ENCODE results near the gene PIN4. TPM values are rescaled to one million over a fixed set of nuclear protein-coding genes. Genes with fewer than 3 reads are reported as not detected.
"Not testable (repeated sequence)": the region's sequence is repeated elsewhere in the genome, so short reads cannot be mapped to it uniquely, and the experiment has no call there.

Gene PIN4
- total and polyA plus RNA-seq, 5 experiments from 2014 or later = 10.8 to 32.5 (median 26.7) TPM

DNA sequence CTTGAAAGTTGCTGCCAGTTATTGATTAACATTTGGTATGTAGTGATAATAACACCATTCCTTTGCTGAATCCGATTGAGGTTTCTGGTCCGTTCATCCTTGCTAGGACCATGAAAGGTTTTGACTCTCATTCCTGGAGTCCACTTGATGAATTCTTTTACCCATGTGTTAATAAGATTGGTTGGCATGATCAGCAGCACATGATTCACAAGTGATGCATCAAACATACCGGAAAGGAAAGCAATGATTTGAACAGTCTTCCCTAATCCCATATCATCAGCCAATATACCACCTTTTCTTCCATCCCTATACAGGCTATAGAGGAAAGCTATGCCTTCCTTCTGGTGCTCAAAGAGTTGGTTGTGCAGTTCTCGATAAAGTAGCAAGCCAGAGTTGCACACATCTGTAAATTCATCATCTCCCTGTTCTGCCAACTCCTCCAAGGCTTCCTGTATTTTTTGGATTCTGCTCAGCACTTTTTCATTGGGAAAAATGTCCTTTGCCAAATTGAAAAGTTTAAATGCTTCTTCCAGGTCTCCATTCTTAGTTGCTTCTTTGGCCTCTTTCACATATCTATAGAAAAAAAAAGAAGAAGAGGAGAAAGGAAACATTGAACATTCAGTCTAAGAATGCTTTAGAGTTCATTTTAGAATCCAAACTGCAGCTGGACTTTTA is 26.7 kb downstream of the PIN4 start:
- Mint-ChIP-seq H3K9me3 (peaks cover 0 to 24% (median 0%) of the 10 kb centered on the region in 9 donors), H3K27ac (no peak overlapping the region), H3K4me3 (no peak overlapping the region), H3K4me1 (peaks cover 0 to 5% (median 0%) of the 10 kb centered on the region in 4 donors), H3K36me3 (peaks cover 14 to 47% (median 43%) of the 10 kb centered on the region in 3 donors), H3K27me3 (no peaks in the 10 kb centered on the region)
- DNase-seq = no peak
- POLR2A ChIA-PET = no interaction called here
- no peak for ATAC-seq

DNA sequence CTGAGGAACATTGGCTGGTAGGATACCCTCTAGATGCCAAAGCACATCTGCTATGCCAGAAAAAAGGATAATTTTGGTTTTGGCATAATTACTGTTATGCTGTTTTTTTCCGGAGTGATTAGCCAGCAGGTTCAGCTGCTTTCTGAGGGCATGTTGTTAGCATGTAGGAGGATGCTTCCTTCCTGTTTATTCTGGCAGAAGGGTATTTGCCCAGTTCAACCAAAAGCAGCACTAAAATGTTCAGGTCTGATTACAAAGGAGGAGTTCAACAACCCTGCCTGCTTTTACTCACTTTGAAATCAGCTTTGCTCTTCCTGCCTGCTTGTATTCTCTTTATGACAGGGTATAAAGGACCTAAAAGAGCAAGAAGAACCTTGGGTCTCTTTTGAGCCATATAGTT is 35.4 kb downstream of the PIN4 start:
- Mint-ChIP-seq H3K9me3 (peaks cover 0 to 4% (median 0%) of the 10 kb centered on the region in 9 donors), H3K27me3 (no peaks in the 10 kb centered on the region), H3K4me3 (no peak overlapping the region), H3K27ac (no peak overlapping the region), H3K4me1 (no peaks in the 10 kb centered on the region), H3K36me3 (peaks cover 1 to 17% (median 4%) of the 10 kb centered on the region in 3 donors)
- ATAC-seq = no peak
- DNase-seq = no peak
- POLR2A ChIA-PET = no interaction called here

DNA sequence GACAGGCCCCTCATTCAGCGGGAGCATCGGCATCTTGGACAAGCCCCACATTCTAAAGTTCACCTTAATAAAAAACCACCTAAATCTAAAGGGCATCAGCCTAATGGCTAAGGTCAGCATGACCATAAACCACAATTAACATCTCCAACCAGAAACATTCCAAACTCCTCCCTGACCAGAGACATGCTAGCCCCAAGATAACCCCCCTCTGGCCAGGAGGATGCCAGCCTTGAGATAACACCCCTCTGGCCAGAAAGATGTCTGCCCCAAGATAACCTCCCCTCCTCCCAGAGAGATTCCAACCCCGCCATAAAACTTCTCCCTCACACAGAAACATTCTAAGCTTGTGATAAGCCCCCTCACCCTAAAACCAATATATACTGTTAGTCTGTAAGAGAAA is 38.8 kb downstream of the PIN4 start:
- H3K4me1 Mint-ChIP-seq, H3K9me3 Mint-ChIP-seq, H3K27me3 Mint-ChIP-seq, DNase-seq, H3K27ac Mint-ChIP-seq, ATAC-seq, H3K4me3 Mint-ChIP-seq, POLR2A ChIA-PET: not testable (repeated sequence)
- peaks cover 1 to 19% (median 4%) of the 10 kb centered on the region in 3 donors for H3K36me3 Mint-ChIP-seq

DNA sequence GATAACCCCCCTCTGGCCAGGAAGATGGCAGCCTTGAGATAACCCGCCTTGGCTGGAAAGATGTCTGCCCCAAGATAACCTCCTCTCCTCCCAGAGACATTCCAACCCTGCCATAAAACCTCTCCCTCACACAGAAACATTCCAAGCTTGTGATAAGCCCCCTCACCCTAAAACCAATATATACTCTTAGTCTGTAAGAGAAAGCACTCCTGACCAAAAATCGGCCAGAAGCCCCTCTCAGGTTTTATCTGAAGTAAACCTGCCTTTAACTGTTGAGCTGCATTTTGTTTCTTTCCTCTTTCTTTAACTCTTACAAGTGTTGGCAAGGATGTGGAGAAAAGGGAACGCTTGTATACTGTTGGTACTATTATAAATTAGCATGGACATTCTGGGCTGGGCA is 48.7 kb downstream of the PIN4 start:
- Mint-ChIP-seq H3K9me3 (peaks cover 0 to 10% (median 0%) of the 10 kb centered on the region in 9 donors), H3K4me3 (no peak overlapping the region), H3K27ac (no peak overlapping the region), H3K4me1 (no peaks in the 10 kb centered on the region), H3K27me3 (no peaks in the 10 kb centered on the region), H3K36me3 (peaks cover 0 to 22% (median 0%) of the 10 kb centered on the region in 3 donors)
- POLR2A ChIA-PET = no interaction called here
- ATAC-seq (no peak), DNase-seq (no peak)

DNA sequence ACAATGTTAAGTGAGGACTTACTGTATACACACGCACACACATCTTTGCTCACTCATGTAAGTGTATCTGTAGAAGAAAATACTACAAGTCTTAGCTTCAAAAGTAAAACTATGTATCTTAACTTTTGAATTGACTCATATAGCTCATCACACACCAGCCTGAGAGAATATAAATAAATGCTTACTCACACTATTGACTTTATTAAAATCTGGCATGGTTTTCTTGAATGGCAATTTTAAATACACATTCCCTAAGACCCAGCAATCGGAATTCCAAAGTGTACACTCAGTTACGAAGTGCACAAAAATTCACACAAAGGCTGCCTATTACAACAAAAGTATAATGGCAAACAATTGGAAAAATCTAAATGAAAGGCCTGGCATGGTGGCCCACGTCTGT is 55.3 kb downstream of the PIN4 start:
- no peaks in the 10 kb centered on the region for H3K9me3 Mint-ChIP-seq
- peaks cover 0 to 6% (median 2%) of the 10 kb centered on the region in 4 donors for H3K4me1 Mint-ChIP-seq
- no peaks in the 10 kb centered on the region for H3K27me3 Mint-ChIP-seq
- POLR2A ChIA-PET = no interaction called here
- H3K4me3 Mint-ChIP-seq = no peak overlapping the region
- no peak for ATAC-seq
- no peak overlapping the region for H3K27ac Mint-ChIP-seq
- no peaks in the 10 kb centered on the region for H3K36me3 Mint-ChIP-seq
- DNase-seq = no peak

DNA sequence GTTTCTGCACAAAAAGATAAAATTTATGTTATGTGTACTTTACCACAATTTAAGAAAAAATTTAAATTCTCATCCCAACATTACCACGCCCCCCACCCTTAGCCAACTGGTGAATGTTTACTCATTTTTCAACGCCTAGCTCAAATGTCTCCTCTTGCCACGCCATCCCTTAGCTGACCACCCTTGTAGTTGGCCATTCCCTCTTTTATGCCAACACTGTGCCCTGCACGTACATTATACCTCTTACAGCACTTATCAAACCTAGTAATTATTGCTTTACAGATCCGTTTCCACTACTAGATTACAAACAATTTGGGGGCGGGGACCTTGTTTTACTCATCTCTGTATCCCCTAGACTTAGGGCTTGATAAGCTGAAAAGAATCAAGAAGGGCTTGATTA is 56.6 kb downstream of the PIN4 start:
- Mint-ChIP-seq H3K4me3 (peak overlapping the region; percentile 47 to 80 (median 70)), H3K36me3 (no peaks in the 10 kb centered on the region), H3K9me3 (no peaks in the 10 kb centered on the region), H3K27me3 (no peaks in the 10 kb centered on the region), H3K27ac (peak overlapping the region in 2 of 10 donors; percentile 39 to 65), H3K4me1 (peaks cover 0 to 6% (median 2%) of the 10 kb centered on the region in 4 donors)
- POLR2A ChIA-PET = interaction anchor here (1.0 kb wide), 1 partner anchor 39 kb away, joined by 6 read pairs; the partner anchor contains the start of gene RPS4X
- no peak for DNase-seq
- ATAC-seq = no peak

DNA sequence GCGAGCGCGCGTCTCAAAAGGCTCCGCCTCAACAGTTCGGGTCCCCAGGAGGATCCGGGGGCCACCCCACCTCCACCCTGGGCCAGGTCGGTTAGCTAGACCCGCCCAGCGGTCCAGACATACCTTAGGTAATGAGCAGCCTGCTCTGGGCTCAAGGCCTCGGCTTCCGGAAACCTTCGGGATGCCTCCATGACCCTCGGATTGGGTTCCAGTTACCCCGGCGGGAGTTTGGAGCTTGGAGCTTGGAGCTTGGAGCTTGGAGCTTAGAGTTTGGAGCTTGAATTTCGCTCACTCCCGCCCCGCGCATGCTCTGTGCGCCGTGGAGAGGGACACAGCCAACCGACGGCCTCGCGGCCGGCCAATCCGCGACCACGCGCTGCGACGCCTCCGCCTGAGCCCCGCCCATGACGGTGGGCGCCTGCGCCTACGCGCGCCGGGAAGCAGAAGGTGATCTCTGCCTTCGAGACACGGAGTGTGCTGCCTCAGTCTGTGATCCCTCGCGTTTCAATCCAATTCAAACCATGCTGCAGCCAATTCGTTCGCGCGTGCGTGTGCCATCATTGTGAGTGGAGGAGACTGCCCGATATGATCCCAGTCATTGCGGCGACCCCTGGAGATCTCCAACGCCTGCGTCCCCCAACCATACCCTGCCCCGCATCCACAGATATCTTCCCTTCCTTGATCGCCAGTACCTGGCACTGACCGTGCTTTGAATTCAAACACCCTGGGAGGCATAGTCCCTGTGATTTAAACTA is 57.3 kb downstream of the PIN4 start, which contains the start of gene ERCC6L:
ERCC6L (minus strand) TSS at position 307 of the 755 bp plus-strand sequence; CDS start at position 191, 116 bp downstream.
- ATAC-seq (peak; percentile 98 to 99), DNase-seq (peak; percentile 62 to 89 (median 78))
- Mint-ChIP-seq H3K9me3 (no peaks in the 10 kb centered on the region), H3K27ac (peak within 1 kb of the TSS in 8 of 10 donors; percentile 24 to 95 (median 65)), H3K36me3 (no peaks in the 10 kb centered on the region), H3K4me3 (peak within 1 kb of the TSS; percentile 49 to 83 (median 76)), H3K4me1 (peaks cover 0 to 6% (median 2%) of the 10 kb centered on the region in 4 donors), H3K27me3 (no peaks in the 10 kb centered on the region)
- POLR2A ChIA-PET = interaction anchor here (0.7 to 1.0 kb wide), 2 partner anchors 38 to 221 kb away, joined by 4 to 6 read pairs; partner anchors contain the start of gene RPS4X

DNA sequence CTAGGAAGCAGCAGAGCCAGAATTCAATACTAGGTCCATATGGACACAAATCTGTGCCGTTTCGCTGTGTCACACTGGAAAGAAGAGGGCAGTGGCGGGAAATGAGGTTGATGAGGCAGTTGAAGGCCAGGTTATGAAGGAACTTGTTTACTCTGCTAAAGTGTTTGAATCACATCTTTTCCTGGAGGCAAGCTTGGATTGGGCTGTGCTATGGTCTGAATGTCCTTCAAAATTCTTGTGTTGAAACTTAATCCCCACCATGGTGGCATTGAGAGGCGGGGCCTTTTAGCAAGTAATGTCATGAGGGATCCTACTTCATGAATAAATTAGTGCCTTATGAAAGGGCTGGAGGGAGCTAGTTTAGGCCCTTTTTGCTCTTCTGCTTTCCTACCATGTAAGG is 59.4 kb downstream of the PIN4 start:
- Mint-ChIP-seq H3K27ac (peak overlapping the region in 2 of 10 donors; percentile 34 to 38), H3K4me1 (peaks cover 0 to 6% (median 2%) of the 10 kb centered on the region in 4 donors), H3K27me3 (no peaks in the 10 kb centered on the region), H3K9me3 (no peaks in the 10 kb centered on the region), H3K36me3 (no peaks in the 10 kb centered on the region), H3K4me3 (no peak overlapping the region)
- ATAC-seq = no peak
- no peak for DNase-seq
- POLR2A ChIA-PET = no interaction called here

DNA sequence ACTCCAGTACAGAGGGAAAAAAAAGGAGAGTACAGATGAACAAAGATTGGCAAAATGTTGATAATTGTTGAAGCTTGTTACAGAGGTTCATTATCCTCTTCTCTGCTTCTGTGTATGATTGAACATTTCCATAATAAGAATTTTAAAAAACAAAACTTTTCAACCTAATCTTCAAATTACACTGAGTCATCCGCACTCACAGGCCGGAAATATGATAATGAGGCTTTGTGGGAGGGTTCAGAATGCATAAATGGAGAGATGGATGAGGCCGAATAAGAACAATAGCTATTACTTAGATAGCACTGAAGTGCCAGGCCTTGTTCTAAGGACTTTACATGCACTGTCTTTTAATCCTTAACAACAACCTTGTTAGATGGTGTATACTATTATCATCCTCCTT is 61.9 kb downstream of the PIN4 start:
- Mint-ChIP-seq H3K4me3 (no peak overlapping the region), H3K36me3 (no peaks in the 10 kb centered on the region), H3K9me3 (no peaks in the 10 kb centered on the region), H3K27me3 (no peaks in the 10 kb centered on the region), H3K4me1 (peaks cover 0 to 3% (median 2%) of the 10 kb centered on the region in 4 donors), H3K27ac (no peak overlapping the region)
- no peak for DNase-seq
- ATAC-seq = no peak
- POLR2A ChIA-PET = interaction anchor here (1.1 kb wide), 1 partner anchor 34 kb away, joined by 3 read pairs; the partner anchor contains the start of gene RPS4X

DNA sequence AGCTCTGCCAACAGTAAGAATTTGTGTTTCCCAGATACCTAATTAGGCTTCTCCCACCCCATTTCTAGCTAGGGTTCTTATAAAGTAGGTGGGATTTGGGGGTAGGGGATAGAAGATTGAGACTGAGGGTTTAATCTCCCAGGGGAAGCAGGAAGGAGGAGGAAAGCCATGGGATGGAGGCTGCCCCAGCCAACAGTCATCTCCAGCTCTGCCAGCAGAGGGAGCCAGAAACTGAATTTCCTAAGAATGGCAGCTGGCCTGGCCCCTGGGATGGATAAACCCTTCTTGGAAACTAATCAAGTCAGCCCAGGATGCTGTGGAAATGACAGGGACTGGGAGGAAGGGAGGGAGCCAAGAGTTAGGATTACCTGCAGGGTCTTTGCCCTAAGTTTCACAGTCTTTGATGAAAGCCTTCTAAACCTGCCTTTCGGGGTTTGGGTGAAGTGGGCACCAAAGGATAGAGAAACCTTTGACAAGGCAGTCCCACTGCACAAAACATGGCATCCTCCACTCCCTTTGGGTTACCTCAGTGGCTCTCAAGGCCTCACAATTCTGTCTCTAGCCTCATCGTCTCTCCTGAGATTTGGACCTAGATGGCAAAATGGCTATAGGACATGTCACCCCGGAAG is 64.0 kb downstream of the PIN4 start:
- Mint-ChIP-seq H3K27ac (peak overlapping the region in 1 of 10 donors; percentile 41), H3K4me3 (no peak overlapping the region), H3K27me3 (no peaks in the 10 kb centered on the region), H3K36me3 (no peaks in the 10 kb centered on the region), H3K9me3 (no peaks in the 10 kb centered on the region), H3K4me1 (no peaks in the 10 kb centered on the region)
- DNase-seq (peak in 6 of 10 donors; percentile 5 to 45 (median 23)), ATAC-seq (no peak)
- POLR2A ChIA-PET = no interaction called here

DNA sequence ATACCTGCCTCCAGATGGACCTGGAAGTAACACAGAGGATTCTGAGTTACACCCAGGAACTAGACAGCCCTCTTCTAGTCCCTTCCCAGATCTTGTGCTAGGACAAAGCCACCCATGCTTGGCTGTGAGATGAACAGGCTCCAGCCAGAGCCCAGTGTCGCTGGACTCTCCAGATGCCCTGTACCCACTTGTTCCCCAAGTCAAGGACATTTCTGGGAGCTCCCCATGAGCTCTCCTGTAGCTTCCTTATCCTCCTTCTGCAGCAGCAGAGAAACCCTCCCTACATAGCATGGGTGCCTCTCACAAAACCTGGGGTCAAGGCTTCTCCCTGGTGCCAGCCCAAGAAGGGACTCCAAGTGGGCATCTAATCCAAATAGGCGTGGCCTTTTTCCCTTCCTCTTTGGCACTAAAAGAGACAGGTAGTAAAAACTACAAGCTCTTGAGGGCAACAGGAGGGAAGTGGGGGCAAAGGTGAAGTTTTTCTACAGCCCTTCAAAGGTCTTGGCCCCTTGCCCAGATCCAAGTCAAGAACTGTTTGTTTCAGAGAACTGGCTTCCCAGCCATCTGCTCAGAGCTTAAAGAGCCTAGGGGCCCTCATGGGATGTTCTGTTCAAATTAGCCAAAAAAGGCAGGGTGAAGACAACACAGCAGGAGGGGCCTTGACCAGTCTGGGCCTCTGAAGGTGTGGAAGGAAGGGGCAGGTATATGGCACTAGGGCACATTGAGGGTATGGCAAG is 65.8 kb downstream of the PIN4 start:
- ATAC-seq (no peak), DNase-seq (no peak)
- H3K27me3 Mint-ChIP-seq = peaks cover 0 to 4% (median 2%) of the 10 kb centered on the region in 5 donors
- POLR2A ChIA-PET = no interaction called here
- no peaks in the 10 kb centered on the region for H3K36me3 Mint-ChIP-seq
- H3K4me1 Mint-ChIP-seq = no peaks in the 10 kb centered on the region
- no peak overlapping the region for H3K4me3 Mint-ChIP-seq
- H3K9me3 Mint-ChIP-seq = no peaks in the 10 kb centered on the region
- H3K27ac Mint-ChIP-seq = no peak overlapping the region
